ENCODE measurements around the gene SLC16A14. TPM values are rescaled to one million over a fixed set of nuclear protein-coding genes. Genes with fewer than 3 reads are reported as not detected.

The SLC16A14 gene
- total RNA-seq, 1 experiment from 2014 or later, result 3.2 TPM

GRCh38 chr2:230008708-230009066 lies 60.0 kb downstream of the SLC16A14 start:
- H3K27me3 ChIP-seq (ENCODE audit: control insufficient read depth, insufficient read depth, low read length), result no peaks in the 10 kb centered on the region
- no peak for ATAC-seq
- no peaks in the 10 kb centered on the region for H3K36me3 ChIP-seq (ENCODE audit: control insufficient read depth, insufficient read depth, low read length)
- in situ Hi-C loops (cut with HindIII; ENCODE audit: low pct_unique_long_range_greater_than_20kb, low sequenced_read_pairs), result no loop called here
- DNase-seq (ENCODE audit: low read depth, low spot score), result no peak
- no peak for TF ChIP-seq SIN3A (IDR thresholded peaks at IDR 0.05; ENCODE audit: borderline replicate concordance, insufficient read depth, low read depth, low read length)
- ChIA-PET CTCF (interaction anchor here (1.4 kb wide), 1 partner anchor 151 kb away, joined by 11 read pairs; no protein-coding TSS in a partner anchor), POLR2A (no interaction called here)
- no peaks in the 10 kb centered on the region for H3K9me3 ChIP-seq (ENCODE audit: control insufficient read depth, insufficient read depth, low read depth, low read length)
- no peaks in the 10 kb centered on the region for H3K4me1 ChIP-seq (ENCODE audit: control insufficient read depth, insufficient read depth, low read length)
- H3K4me3 ChIP-seq (ENCODE audit: low read depth in 2 of 2, low read length in 2 of 2), result no peak overlapping the region
- intact Hi-C loops (cut with micrococcal nuclease; ENCODE audit: unreplicated experiment), result loop anchor here (1.0 to 2.0 kb wide), 3 partner anchors 60 to 603 kb away; partner anchors contain the start of gene SLC16A14
- no peak overlapping the region for H3K27ac ChIP-seq (ENCODE audit: low read length)
- BruUV-seq (replicated peaks), result no TSS peak

- no TSS peak for BruUV-seq (replicated peaks)
- ChIA-PET CTCF (interaction anchor here (0.5 to 1.4 kb wide), 2 partner anchors 147 to 152 kb away, joined by 4 to 11 read pairs; no protein-coding TSS in a partner anchor), POLR2A (no interaction called here)
- Histone ChIP-seq H3K4me3 (ENCODE audit: low read depth in 2 of 2, low read length in 2 of 2) (no peak overlapping the region), H3K27me3 (ENCODE audit: control insufficient read depth, insufficient read depth, low read length) (no peaks in the 10 kb centered on the region), H3K4me1 (ENCODE audit: control insufficient read depth, insufficient read depth, low read length) (no peaks in the 10 kb centered on the region), H3K9me3 (ENCODE audit: control insufficient read depth, insufficient read depth, low read depth, low read length) (no peaks in the 10 kb centered on the region), H3K36me3 (ENCODE audit: control insufficient read depth, insufficient read depth, low read length) (no peaks in the 10 kb centered on the region), H3K27ac (ENCODE audit: low read length) (no peak overlapping the region)
- in situ Hi-C loops (cut with HindIII; ENCODE audit: low pct_unique_long_range_greater_than_20kb, low sequenced_read_pairs), result no loop called here
- peak; percentile 56 for DNase-seq (ENCODE audit: low read depth, low spot score)
- ATAC-seq, result peak; percentile 76
- intact Hi-C loops (cut with micrococcal nuclease; ENCODE audit: unreplicated experiment), result loop anchor here (1.0 to 2.0 kb wide), 3 partner anchors 61 to 603 kb away; partner anchors contain the start of gene SLC16A14
- TF ChIP-seq POLR2AphosphoS5 (IDR thresholded peaks at IDR 0.05; ENCODE audit: low read depth, low read length), result no peak
- peak; percentile 92 for TF ChIP-seq CTCF (IDR thresholded peaks at IDR 0.05)
These were observed 60.6 kb downstream of the SLC16A14 start for GRCh38 chr2:230007931-230008707.

DNA sequence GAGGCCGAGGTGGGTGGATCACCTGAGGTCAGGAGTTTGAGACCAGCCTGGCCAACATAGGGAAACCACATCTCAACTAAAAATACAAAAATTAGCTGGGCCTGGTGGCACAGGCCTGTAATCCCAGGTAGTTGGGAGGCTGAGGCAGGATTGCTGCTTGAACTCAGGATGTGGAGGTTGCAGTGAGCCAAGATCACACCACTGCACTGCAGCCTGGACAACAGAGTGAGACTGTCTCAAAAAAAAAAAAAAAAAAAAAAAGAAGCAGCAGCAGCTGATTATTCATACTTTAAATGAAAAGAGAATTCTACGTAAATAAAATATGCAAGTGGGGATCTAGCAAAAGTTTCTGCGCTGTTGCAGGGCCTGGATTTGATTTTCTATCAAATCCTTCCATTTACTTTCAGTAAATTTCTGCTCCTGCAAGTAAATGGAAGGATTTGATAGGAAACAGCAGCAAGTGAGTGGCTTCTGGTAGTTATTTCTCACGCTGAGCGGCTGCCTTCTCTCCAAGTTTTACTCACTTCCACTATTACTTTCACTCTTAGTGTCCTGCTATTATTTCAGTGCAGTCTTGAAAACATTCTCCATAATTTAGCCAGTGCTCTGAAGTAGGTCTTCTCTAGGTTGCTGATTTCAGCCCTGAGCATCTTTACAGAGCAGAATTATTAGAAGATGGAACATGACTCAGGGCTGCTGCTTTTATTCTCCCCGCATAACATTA lies 68.4 kb downstream of the SLC16A14 start:
- Histone ChIP-seq H3K4me3 (ENCODE audit: low read depth in 2 of 2, low read length in 2 of 2) (no peak overlapping the region), H3K27ac (ENCODE audit: low read length) (no peak overlapping the region), H3K4me1 (ENCODE audit: control insufficient read depth, insufficient read depth, low read length) (no peaks in the 10 kb centered on the region), H3K36me3 (ENCODE audit: control insufficient read depth, insufficient read depth, low read length) (no peaks in the 10 kb centered on the region), H3K9me3 (ENCODE audit: control insufficient read depth, insufficient read depth, low read depth, low read length) (no peaks in the 10 kb centered on the region), H3K27me3 (ENCODE audit: control insufficient read depth, insufficient read depth, low read length) (no peaks in the 10 kb centered on the region)
- no peak for TF ChIP-seq POLR2AphosphoS5 (IDR thresholded peaks at IDR 0.05; ENCODE audit: low read depth, low read length)
- no peak for TF ChIP-seq CTCF (IDR thresholded peaks at IDR 0.05)
- no peak for TF ChIP-seq SIN3A (IDR thresholded peaks at IDR 0.05; ENCODE audit: borderline replicate concordance, insufficient read depth, low read depth, low read length)
- no peak for TF ChIP-seq TCF7L2 (IDR thresholded peaks at IDR 0.05; ENCODE audit: low read depth, low read length)
- no peak for TF ChIP-seq REST (IDR thresholded peaks at IDR 0.05; ENCODE audit: insufficient read depth in 1 of 2, low read depth in 2 of 2, low read length in 1 of 2)
- ChIA-PET POLR2A (no interaction called here), CTCF (no interaction called here)
- ATAC-seq, result no peak
- DNase-seq (ENCODE audit: low read depth, low spot score), result no peak
- BruUV-seq (replicated peaks), result no TSS peak
- in situ Hi-C loops (cut with HindIII; ENCODE audit: low pct_unique_long_range_greater_than_20kb, low sequenced_read_pairs) (no loop called here), intact Hi-C loops (cut with micrococcal nuclease; ENCODE audit: unreplicated experiment) (no loop called here)
